ENCODE measurements around the gene DNAH17. TPM values are rescaled to one million over a fixed set of nuclear protein-coding genes. Genes with fewer than 3 reads are reported as not detected.

Gene DNAH17
- total RNA-seq, 1 experiment from 2014 or later, result 0.18 TPM

DNA sequence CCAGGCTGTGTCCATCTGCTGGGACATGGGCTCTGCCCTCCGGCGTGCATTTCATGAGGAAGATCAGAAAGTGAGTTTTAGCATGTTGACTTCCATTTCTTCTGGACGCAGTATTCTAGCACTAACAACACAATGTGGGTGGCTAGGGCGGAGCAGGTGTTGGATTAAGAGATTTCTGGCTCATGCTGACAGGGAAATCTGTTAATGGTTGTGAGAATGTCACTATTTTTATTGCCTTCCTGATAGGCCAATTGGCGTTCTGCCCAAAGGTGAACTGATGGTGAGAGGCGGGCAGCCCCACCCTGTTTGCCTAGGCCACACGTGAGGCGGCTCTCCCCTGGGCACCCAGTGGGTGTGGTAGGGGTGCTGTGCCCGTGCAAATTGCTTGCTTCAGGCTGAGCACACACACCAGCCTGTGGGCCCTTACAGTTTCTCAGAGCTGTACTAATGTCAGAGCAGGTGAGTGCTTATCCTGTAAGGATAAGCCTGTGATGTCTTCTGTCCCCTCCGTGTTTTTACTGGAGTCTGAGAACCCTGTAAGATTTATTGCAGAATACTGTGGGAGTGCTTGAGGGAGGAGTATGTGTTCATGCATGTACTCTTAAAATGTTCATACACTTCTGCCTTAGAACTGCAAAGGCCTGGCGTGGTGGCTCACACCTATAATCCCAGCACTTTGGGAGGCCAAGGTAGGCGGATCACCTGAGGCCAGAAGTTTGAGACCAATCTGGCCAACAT is 167.8 kb downstream of the DNAH17 start:
- Histone ChIP-seq H3K4me1 (ENCODE audit: control insufficient read depth, insufficient read depth, low read length) (0 out of 2 replicates have a peak, but pooled peaks cover 5% of the 10 kb centered on the region), H3K27me3 (ENCODE audit: control insufficient read depth, insufficient read depth, low read length) (no peaks in the 10 kb centered on the region), H3K4me3 (ENCODE audit: low read depth in 2 of 2, low read length in 2 of 2) (no peak overlapping the region), H3K9me3 (ENCODE audit: control insufficient read depth, insufficient read depth, low read depth, low read length) (no peaks in the 10 kb centered on the region), H3K27ac (ENCODE audit: low read length) (no peak overlapping the region), H3K36me3 (ENCODE audit: control insufficient read depth, insufficient read depth, low read length) (no peaks in the 10 kb centered on the region)
- TF ChIP-seq POLR2AphosphoS5 (IDR thresholded peaks at IDR 0.05; ENCODE audit: low read depth, low read length) (no peak), SIN3A (IDR thresholded peaks at IDR 0.05; ENCODE audit: borderline replicate concordance, insufficient read depth, low read depth, low read length) (no peak)
- no peak for DNase-seq (ENCODE audit: low read depth, low spot score)
- CTCF ChIA-PET, result no interaction called here
- POLR2A ChIA-PET, result no interaction called here
- in situ Hi-C loops (cut with HindIII; ENCODE audit: low pct_unique_long_range_greater_than_20kb, low sequenced_read_pairs) (no loop called here), intact Hi-C loops (cut with micrococcal nuclease; ENCODE audit: unreplicated experiment) (no loop called here)
- BruUV-seq (replicated peaks), result no TSS peak
- no peak for ATAC-seq

DNA sequence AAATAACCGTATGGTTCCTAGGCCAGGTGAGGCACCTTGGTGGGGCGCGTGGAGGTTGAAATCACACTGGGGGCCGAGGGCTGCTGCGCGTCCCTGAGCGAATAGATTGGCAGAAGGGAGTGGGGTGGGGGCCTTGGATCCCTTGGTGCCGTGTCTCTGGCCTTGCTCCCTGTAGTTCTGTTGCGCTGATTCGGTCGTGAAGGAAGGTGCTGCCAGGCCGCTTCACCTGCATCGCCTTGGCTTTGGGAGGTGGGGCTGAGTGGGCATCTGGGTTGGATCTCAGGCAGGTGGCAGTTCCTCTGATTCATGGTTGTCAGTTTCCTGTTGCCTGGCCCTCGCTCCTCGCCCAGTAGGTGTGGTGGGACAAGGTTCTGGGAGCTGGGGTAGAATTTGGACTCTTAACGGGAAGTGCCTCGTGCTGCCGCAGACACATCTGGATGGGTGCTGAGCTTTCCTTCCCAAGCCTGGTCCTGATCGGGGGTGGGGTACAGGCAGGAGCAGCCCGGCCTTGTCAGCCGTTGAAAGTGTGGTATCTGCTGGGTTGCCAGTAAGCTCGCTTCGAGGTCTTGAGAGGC is 168.6 kb downstream of the DNAH17 start:
- H3K27ac ChIP-seq (ENCODE audit: low read length), result no peak overlapping the region
- no TSS peak for BruUV-seq (replicated peaks)
- peaks cover under 1% of the 10 kb centered on the region; the same call in 1 of the 2 replicates for H3K36me3 ChIP-seq (ENCODE audit: control insufficient read depth, insufficient read depth, low read length)
- no peak for DNase-seq (ENCODE audit: low read depth, low spot score)
- POLR2A ChIA-PET, result no interaction called here
- no peaks in the 10 kb centered on the region for H3K27me3 ChIP-seq (ENCODE audit: control insufficient read depth, insufficient read depth, low read length)
- in situ Hi-C loops (cut with HindIII; ENCODE audit: low pct_unique_long_range_greater_than_20kb, low sequenced_read_pairs), result no loop called here
- no peak overlapping the region for H3K4me3 ChIP-seq (ENCODE audit: low read depth in 2 of 2, low read length in 2 of 2)
- no peaks in the 10 kb centered on the region for H3K9me3 ChIP-seq (ENCODE audit: control insufficient read depth, insufficient read depth, low read depth, low read length)
- intact Hi-C loops (cut with micrococcal nuclease; ENCODE audit: unreplicated experiment), result no loop called here
- TF ChIP-seq TCF7L2 (IDR thresholded peaks at IDR 0.05; ENCODE audit: low read depth, low read length), result no peak
- no peak for TF ChIP-seq POLR2AphosphoS5 (IDR thresholded peaks at IDR 0.05; ENCODE audit: low read depth, low read length)
- TF ChIP-seq CTCF (IDR thresholded peaks at IDR 0.05), result no peak
- no peak for TF ChIP-seq SIN3A (IDR thresholded peaks at IDR 0.05; ENCODE audit: borderline replicate concordance, insufficient read depth, low read depth, low read length)
- TF ChIP-seq, protein P1, sequence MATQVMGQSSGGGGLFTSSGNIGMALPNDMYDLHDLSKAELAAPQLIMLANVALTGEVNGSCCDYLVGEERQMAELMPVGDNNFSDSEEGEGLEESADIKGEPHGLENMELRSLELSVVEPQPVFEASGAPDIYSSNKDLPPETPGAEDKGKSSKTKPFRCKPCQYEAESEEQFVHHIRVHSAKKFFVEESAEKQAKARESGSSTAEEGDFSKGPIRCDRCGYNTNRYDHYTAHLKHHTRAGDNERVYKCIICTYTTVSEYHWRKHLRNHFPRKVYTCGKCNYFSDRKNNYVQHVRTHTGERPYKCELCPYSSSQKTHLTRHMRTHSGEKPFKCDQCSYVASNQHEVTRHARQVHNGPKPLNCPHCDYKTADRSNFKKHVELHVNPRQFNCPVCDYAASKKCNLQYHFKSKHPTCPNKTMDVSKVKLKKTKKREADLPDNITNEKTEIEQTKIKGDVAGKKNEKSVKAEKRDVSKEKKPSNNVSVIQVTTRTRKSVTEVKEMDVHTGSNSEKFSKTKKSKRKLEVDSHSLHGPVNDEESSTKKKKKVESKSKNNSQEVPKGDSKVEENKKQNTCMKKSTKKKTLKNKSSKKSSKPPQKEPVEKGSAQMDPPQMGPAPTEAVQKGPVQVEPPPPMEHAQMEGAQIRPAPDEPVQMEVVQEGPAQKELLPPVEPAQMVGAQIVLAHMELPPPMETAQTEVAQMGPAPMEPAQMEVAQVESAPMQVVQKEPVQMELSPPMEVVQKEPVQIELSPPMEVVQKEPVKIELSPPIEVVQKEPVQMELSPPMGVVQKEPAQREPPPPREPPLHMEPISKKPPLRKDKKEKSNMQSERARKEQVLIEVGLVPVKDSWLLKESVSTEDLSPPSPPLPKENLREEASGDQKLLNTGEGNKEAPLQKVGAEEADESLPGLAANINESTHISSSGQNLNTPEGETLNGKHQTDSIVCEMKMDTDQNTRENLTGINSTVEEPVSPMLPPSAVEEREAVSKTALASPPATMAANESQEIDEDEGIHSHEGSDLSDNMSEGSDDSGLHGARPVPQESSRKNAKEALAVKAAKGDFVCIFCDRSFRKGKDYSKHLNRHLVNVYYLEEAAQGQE (IDR thresholded peaks at IDR 0.05; ENCODE audit: insufficient read depth in 1 of 2, low read depth in 2 of 2, low read length in 1 of 2), result no peak
- 0 out of 2 replicates have a peak, but pooled peaks cover 5% of the 10 kb centered on the region for H3K4me1 ChIP-seq (ENCODE audit: control insufficient read depth, insufficient read depth, low read length)
- CTCF ChIA-PET, result no interaction called here
- no peak for ATAC-seq
